Hepatocyte (in vitro differentiated cells): ENCODE data around the gene RALGPS2.

Experiments
- CTCF ChIP-seq: fragments of 200-600 bp; sonication (generic); IDR thresholded peaks from 2 replicates; pipeline ENCODE4 v1.5.1; 2016; ENCODE audit warnings: antibody characterized with exemption, mild to moderate bottlenecking; ENCODE audit not compliant: poor library complexity
- EZH2 ChIP-seq: fragments of 200-600 bp; sonication (generic); IDR thresholded peaks from 2 replicates; pipeline ENCODE4 v1.6.1; 2016; ENCODE audit warnings: antibody characterized with exemption, mild to moderate bottlenecking, borderline replicate concordance
- EZH2phosphoT487 ChIP-seq: fragments of 200-600 bp; sonication (generic); IDR thresholded peaks from one replicate; pipeline ENCODE4 v1.6.1; 2018; ENCODE audit warnings: antibody characterized with exemption, mild to moderate bottlenecking, low read depth, moderate library complexity; ENCODE audit not compliant: unreplicated experiment, severe bottlenecking

GRCh38 chr1:178898401-178898800 is 173.4 kb downstream of the RALGPS2 start:
- no peak for TF ChIP-seq CTCF
- TF ChIP-seq EZH2, result no peak
- no peak for TF ChIP-seq EZH2phosphoT487
